NB4 (cell line): ENCODE results near the gene B3GNT9.

Experiments used
- POLR2A ChIP-seq: IDR thresholded peaks from 2 replicates; pipeline ENCODE4 v1.6.1; 2011; ENCODE audit warnings: mild to moderate bottlenecking; ENCODE audit not compliant: insufficient read length; ENCODE audit errors: extremely low read depth
- TF ChIP-seq, protein P1 (sequence below): IDR thresholded peaks from one replicate; pipeline ENCODE4 v1.5.1; 2012; ENCODE audit warnings: low read depth, low read length

DNA sequence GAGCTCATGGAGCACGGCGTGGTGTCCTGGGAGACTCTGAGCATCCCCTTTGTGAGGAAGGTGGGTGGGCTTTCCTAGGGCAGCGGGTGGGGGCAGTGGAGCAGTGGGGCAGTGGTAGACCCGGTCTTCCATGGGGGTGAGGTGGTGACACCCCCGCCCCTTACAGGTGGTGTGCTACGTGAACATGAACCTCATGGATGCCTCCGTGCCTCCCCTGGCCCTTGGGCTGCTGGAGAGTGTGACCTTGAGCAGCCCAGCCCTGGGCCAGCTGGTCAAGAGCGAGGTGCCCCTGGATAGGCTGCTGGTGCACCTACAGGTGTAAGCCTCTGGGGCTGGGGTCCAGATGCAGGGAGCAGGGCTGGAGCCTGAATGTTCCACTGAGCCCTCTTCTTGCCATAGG is 49.7 kb upstream of the B3GNT9 start:
- TF ChIP-seq, protein P1, sequence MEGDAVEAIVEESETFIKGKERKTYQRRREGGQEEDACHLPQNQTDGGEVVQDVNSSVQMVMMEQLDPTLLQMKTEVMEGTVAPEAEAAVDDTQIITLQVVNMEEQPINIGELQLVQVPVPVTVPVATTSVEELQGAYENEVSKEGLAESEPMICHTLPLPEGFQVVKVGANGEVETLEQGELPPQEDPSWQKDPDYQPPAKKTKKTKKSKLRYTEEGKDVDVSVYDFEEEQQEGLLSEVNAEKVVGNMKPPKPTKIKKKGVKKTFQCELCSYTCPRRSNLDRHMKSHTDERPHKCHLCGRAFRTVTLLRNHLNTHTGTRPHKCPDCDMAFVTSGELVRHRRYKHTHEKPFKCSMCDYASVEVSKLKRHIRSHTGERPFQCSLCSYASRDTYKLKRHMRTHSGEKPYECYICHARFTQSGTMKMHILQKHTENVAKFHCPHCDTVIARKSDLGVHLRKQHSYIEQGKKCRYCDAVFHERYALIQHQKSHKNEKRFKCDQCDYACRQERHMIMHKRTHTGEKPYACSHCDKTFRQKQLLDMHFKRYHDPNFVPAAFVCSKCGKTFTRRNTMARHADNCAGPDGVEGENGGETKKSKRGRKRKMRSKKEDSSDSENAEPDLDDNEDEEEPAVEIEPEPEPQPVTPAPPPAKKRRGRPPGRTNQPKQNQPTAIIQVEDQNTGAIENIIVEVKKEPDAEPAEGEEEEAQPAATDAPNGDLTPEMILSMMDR = no peak
- TF ChIP-seq POLR2A = no peak
